ENCODE measurements around the gene SGMS1. TPM values are rescaled to one million over a fixed set of nuclear protein-coding genes. Genes with fewer than 3 reads are reported as not detected.

SGMS1 gene
- total and polyA plus RNA-seq, 3 donors from 2014 or later: 30.6 to 90.9 (median 63.2) TPM

DNA sequence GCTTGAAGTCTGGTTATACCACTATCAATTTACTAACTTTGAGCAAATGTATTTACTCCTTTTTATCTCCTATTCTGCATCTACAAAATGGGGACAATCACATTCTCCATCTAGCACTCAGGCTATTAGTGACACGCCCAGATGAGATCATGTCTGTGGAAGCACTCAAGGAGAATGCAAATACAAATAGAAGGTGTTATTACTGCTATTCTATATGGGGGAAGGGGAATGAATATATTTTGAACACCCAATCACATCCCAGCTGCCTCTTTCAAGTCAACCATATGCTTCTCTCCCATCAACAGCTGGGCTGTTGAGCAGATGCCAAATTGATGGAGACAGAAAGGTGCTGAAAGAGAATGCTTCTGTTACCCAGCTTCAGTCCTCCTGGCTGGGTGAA is 23.5 kb downstream of the SGMS1 start:
- H3K27me3 ChIP-seq: no peaks in the 10 kb centered on the region
- H3K36me3 ChIP-seq (ENCODE audit: low read depth, missing control alignments): no peaks in the 10 kb centered on the region
- intact Hi-C loops (cut with DNase I; ENCODE audit: low total_unique reads): no loop called here
- H3K27ac ChIP-seq: no peak overlapping the region
- H3K4me3 ChIP-seq: no peak overlapping the region
- no peaks in the 10 kb centered on the region for H3K9me3 ChIP-seq
- DNase-seq: no peak
- H3K4me1 ChIP-seq: peaks cover 19% of the 10 kb centered on the region
- WGBS, 2 donors: 94 to 100% methylated on average over 1 of the region's 1 CpG
- TF ChIP-seq, protein P1, sequence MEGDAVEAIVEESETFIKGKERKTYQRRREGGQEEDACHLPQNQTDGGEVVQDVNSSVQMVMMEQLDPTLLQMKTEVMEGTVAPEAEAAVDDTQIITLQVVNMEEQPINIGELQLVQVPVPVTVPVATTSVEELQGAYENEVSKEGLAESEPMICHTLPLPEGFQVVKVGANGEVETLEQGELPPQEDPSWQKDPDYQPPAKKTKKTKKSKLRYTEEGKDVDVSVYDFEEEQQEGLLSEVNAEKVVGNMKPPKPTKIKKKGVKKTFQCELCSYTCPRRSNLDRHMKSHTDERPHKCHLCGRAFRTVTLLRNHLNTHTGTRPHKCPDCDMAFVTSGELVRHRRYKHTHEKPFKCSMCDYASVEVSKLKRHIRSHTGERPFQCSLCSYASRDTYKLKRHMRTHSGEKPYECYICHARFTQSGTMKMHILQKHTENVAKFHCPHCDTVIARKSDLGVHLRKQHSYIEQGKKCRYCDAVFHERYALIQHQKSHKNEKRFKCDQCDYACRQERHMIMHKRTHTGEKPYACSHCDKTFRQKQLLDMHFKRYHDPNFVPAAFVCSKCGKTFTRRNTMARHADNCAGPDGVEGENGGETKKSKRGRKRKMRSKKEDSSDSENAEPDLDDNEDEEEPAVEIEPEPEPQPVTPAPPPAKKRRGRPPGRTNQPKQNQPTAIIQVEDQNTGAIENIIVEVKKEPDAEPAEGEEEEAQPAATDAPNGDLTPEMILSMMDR (IDR thresholded peaks at IDR 0.05): no peak
- TF ChIP-seq POLR2A (IDR thresholded peaks at IDR 0.05): no peak

DNA sequence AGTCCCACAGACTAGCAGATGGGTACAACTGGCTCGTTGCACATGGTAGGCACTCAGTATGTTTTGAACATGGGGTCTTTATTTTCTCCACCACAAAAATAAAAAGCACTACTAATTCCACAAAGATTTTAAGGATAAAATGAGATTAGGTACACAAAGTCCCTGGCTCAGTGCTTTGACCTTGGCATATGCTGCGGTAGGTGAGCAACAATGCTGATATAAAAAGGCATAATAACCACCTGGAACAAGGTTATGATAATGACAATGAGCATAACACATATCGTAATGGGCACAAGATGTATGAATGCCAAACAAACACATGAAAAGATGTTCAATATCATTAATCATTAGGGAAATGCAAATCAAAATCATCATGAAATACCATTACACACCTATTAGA is 26.9 kb downstream of the SGMS1 start:
- intact Hi-C loops (cut with DNase I; ENCODE audit: low total_unique reads): no loop called here
- H3K4me1 ChIP-seq: no peaks in the 10 kb centered on the region
- no peak overlapping the region for H3K4me3 ChIP-seq
- no peaks in the 10 kb centered on the region for H3K36me3 ChIP-seq (ENCODE audit: low read depth, missing control alignments)
- no peaks in the 10 kb centered on the region for H3K27me3 ChIP-seq
- H3K9me3 ChIP-seq: no peaks in the 10 kb centered on the region
- DNase-seq: no peak
- TF ChIP-seq, protein P1 (IDR thresholded peaks at IDR 0.05): no peak
- TF ChIP-seq POLR2A (IDR thresholded peaks at IDR 0.05): no peak
- no peak overlapping the region for H3K27ac ChIP-seq
- WGBS, 2 donors: 80 to 83% methylated on average over 3 of the region's 3 CpGs

DNA sequence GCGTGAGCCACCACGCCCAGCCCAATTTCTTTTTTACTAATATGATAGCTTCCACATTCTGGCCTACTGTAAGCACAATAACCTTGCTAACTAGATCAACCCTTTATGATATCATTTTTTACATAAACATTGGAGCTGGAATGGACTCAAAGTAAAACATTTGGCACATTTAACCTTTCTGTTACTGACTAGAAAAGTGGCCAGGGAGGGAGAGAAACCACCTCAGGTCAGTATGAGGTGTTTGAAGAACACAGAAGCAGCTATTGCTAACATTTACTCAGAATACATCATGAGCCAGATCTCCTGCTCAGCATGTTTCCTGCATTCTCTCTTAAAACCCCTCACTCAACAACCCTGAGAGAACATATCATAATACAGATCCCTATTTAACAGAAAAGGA is 27.3 kb downstream of the SGMS1 start:
- 96 to 100% methylated on average over 2 of the region's 2 CpGs for WGBS, 2 donors
- intact Hi-C loops (cut with DNase I; ENCODE audit: low total_unique reads): no loop called here
- Histone ChIP-seq H3K27ac (no peak overlapping the region), H3K27me3 (no peaks in the 10 kb centered on the region), H3K36me3 (ENCODE audit: low read depth, missing control alignments) (no peaks in the 10 kb centered on the region), H3K4me3 (no peak overlapping the region), H3K9me3 (no peaks in the 10 kb centered on the region), H3K4me1 (no peaks in the 10 kb centered on the region)
- TF ChIP-seq POLR2A (IDR thresholded peaks at IDR 0.05): no peak
- TF ChIP-seq, protein P1 (IDR thresholded peaks at IDR 0.05): no peak
- no peak for DNase-seq

DNA sequence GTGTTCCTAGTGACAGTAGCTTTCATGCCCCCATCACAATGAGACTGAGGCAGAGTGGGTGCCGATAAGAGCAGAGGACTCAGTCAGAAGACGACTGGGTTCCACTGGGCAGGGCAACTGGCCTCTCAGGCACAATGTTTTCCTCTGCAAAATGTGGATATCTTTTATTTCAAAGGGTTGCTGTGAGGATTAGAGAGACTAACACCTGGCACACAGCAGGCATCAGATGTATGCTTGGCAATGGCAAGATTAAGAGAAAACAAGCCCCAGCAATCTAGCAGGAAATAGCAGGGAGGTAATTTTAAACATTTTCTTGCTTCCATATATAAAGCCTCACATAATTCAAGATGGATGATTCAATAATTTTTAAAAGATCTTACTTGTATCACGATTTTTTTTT is 28.0 kb downstream of the SGMS1 start:
- no peak for TF ChIP-seq POLR2A (IDR thresholded peaks at IDR 0.05)
- TF ChIP-seq, protein P1 (IDR thresholded peaks at IDR 0.05): no peak
- H3K9me3 ChIP-seq: no peaks in the 10 kb centered on the region
- DNase-seq: no peak
- H3K4me3 ChIP-seq: no peak overlapping the region
- intact Hi-C loops (cut with DNase I; ENCODE audit: low total_unique reads): no loop called here
- 88 to 93% methylated on average over 3 of the region's 3 CpGs for WGBS, 2 donors
- H3K36me3 ChIP-seq (ENCODE audit: low read depth, missing control alignments): no peaks in the 10 kb centered on the region
- H3K27me3 ChIP-seq: no peaks in the 10 kb centered on the region
- H3K27ac ChIP-seq: no peak overlapping the region
- no peaks in the 10 kb centered on the region for H3K4me1 ChIP-seq

DNA sequence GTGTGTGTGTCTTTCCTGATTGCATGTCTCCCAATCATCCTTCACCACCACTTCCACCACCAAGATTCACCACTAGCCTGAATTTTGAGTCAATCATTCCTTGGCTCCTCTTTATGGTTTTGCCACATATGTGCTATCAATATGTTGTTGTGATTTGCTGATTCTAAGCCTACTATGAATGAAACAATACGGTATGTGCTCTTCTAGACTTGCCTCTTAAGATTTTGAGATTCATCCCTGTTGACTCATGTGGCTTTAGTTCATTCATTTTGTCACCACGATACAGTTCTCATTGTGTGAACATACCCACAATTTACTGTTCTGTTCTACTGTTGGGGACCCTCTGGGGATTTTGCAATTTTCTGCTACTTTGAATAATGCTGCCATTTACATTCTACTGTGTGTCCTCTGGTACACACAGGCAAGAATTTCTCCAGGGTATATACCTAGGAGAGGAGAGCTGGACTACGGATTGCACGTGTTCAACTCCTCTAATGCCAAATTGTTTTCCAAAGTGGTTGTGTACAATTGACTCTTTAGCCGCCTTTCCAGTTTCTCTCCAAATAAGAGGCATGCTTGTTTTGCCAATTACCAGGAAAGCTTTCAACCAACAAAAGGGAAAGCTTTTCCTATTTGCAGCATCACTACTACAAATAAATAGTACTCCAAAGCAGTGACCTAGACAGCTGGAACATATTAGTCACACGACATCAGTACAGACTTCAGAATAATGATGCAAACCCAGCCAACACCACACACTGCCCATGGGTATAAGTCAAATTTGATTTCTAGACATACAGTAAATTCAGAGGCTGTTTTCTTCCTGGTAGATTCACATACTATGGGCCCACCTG is 30.0 kb downstream of the SGMS1 start:
- H3K27me3 ChIP-seq: no peaks in the 10 kb centered on the region
- DNase-seq: no peak
- intact Hi-C loops (cut with DNase I; ENCODE audit: low total_unique reads): no loop called here
- no peaks in the 10 kb centered on the region for H3K4me1 ChIP-seq
- TF ChIP-seq, protein P1 (IDR thresholded peaks at IDR 0.05): no peak
- no peak for TF ChIP-seq POLR2A (IDR thresholded peaks at IDR 0.05)
- H3K4me3 ChIP-seq: no peak overlapping the region
- no peaks in the 10 kb centered on the region for H3K36me3 ChIP-seq (ENCODE audit: low read depth, missing control alignments)
- H3K27ac ChIP-seq: no peak overlapping the region
- WGBS, 2 donors: 84 to 87% methylated on average over 6 of the region's 6 CpGs
- H3K9me3 ChIP-seq: no peaks in the 10 kb centered on the region

Data from testis (tissue), 3 donors.